Measurements from ENCODE around the gene BRWD1.
A peak's percentile ranks its signal among the peaks of the same experiment; 100 is the strongest.
"Not testable (repeated sequence)": the region's sequence is repeated elsewhere in the genome, so short reads cannot be mapped to it uniquely, and the experiment has no call there.

BRWD1 gene

GRCh38 chr21:39175665-39176064 is 137.8 kb downstream of the BRWD1 start:
- no peak for DNase-seq

GRCh38 chr21:39175154-39175553 is 138.3 kb downstream of the BRWD1 start:
- no peak for DNase-seq

- DNase-seq: no peak
Measured at GRCh38 chr21:39173716-39174680, 139.4 kb downstream of the BRWD1 start.

- DNase-seq: no peak
Measured at GRCh38 chr21:39169906-39170305, 143.5 kb downstream of the BRWD1 start.

GRCh38 chr21:39168800-39169199 is 144.6 kb downstream of the BRWD1 start:
- no peak for DNase-seq

GRCh38 chr21:39164523-39164922 is 148.9 kb downstream of the BRWD1 start:
- DNase-seq: no peak

- DNase-seq: no peak
Measured at GRCh38 chr21:39161064-39161463, 152.4 kb downstream of the BRWD1 start.

GRCh38 chr21:39159342-39160063 is 153.9 kb downstream of the BRWD1 start:
- DNase-seq: no peak

- DNase-seq: not testable (repeated sequence)
Measured at GRCh38 chr21:39157241-39157640, 156.2 kb downstream of the BRWD1 start.

- no peak for DNase-seq
Measured at GRCh38 chr21:39156024-39156423, 157.4 kb downstream of the BRWD1 start.

GRCh38 chr21:39155578-39155977 is 157.9 kb downstream of the BRWD1 start:
- no peak for DNase-seq

- DNase-seq: no peak
Measured at GRCh38 chr21:39153842-39154241, 159.6 kb downstream of the BRWD1 start.

- no peak for DNase-seq
Measured at GRCh38 chr21:39153373-39153772, 160.1 kb downstream of the BRWD1 start.

GRCh38 chr21:39152271-39152670 is 161.2 kb downstream of the BRWD1 start:
- DNase-seq: no peak

GRCh38 chr21:39150877-39151276 is 162.6 kb downstream of the BRWD1 start:
- DNase-seq: no peak

GRCh38 chr21:39150316-39150715 is 163.1 kb downstream of the BRWD1 start:
- no peak for DNase-seq

GRCh38 chr21:39149882-39150281 is 163.6 kb downstream of the BRWD1 start:
- DNase-seq: no peak

GRCh38 chr21:39148975-39149374 is 164.5 kb downstream of the BRWD1 start:
- DNase-seq: no peak

GRCh38 chr21:39144191-39144590 is 169.2 kb downstream of the BRWD1 start:
- no peak for DNase-seq

GRCh38 chr21:39142972-39143371 is 170.5 kb downstream of the BRWD1 start:
- DNase-seq: no peak

GRCh38 chr21:39141502-39141901 is 171.9 kb downstream of the BRWD1 start:
- DNase-seq: peak in 1 of 51 donors; percentile 21
